Skeletal muscle tissue (tissue), 4 donors: ENCODE results near the gene DHPS. TPM values are rescaled to one million over a fixed set of nuclear protein-coding genes. Genes with fewer than 3 reads are reported as not detected.
"Not testable (repeated sequence)": the region's sequence is repeated elsewhere in the genome, so short reads cannot be mapped to it uniquely, and the experiment has no call there.

Experiments used
- H3K27ac ChIP-seq: one replicate; pipeline ENCODE4 v1.7.0; 2013; ENCODE audit warnings: mild to moderate bottlenecking, low read depth, low read length, inconsistent platforms
- H3K27me3 ChIP-seq, 3 donors: one replicate each; pipeline ENCODE4 v1.7.0; 2013; ENCODE audit warnings: low read length in 3 of 3; ENCODE audit not compliant: control insufficient read depth in 3 of 3, insufficient read depth in 3 of 3
- H3K36me3 ChIP-seq, 3 donors: one replicate each; pipeline ENCODE4 v1.7.0; 2013; ENCODE audit warnings: low read length in 3 of 3; ENCODE audit not compliant: control insufficient read depth in 3 of 3, insufficient read depth in 3 of 3
- H3K4me1 ChIP-seq, 3 donors: one replicate each; pipeline ENCODE4 v1.7.0; 2013; ENCODE audit warnings: low read length in 3 of 3, mild to moderate bottlenecking in 3 of 3; ENCODE audit not compliant: control insufficient read depth in 3 of 3, insufficient read depth in 3 of 3
- H3K4me3 ChIP-seq, 3 donors: one replicate each; pipeline ENCODE4 v1.7.0; 2013; ENCODE audit warnings: low read length in 3 of 3
- H3K9ac ChIP-seq, 3 donors: one replicate each; pipeline ENCODE4 v1.7.0; 2013; ENCODE audit warnings: low read length in 3 of 3, mild to moderate bottlenecking in 3 of 3, moderate library complexity in 2 of 3, low read depth in 1 of 3
- H3K9me3 ChIP-seq, 3 donors: one replicate each; pipeline ENCODE4 v1.7.0; 2013; ENCODE audit warnings: low read length in 3 of 3; ENCODE audit not compliant: control insufficient read depth in 3 of 3
- total RNA-seq: library from RNA; depleted of rRNA; stranded (reverse); fragments of >200 nt; gene quantifications from one replicate; pipeline ENCODE4 v1.2.3, GENCODE V29; 2014
- donor health status: Osteomylitis.

DHPS gene
- total RNA-seq, 1 donor from 2014 or later: 56.9 TPM

DNA sequence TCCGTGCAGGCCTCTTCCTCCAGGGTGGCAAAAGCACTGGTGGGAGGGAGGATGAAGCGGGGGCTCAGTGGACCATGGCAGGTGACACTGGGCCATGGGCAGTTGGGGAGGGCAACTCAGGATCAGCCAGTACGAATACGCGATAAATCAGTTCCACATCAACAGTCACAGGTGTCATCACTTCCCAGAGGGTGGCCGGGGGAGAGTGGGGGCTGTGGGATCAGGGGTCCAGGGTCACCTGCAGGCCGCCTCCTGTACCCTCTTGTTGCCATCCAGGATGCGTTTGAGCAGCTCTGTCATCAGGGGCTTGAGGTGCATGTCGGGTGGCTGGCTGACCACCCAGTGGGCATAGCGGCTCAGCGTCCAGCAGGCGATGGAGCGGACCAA is 24.6 kb upstream of the DHPS start:
- Histone ChIP-seq H3K27ac (no peak overlapping the region), H3K9me3 (no peaks in the 10 kb centered on the region), H3K4me1 (no peaks in the 10 kb centered on the region), H3K27me3 (no peaks in the 10 kb centered on the region), H3K36me3 (peaks cover 64 to 76% (median 75%) of the 10 kb centered on the region in 3 donors), H3K4me3 (no peak overlapping the region), H3K9ac (no peak overlapping the region)

DNA sequence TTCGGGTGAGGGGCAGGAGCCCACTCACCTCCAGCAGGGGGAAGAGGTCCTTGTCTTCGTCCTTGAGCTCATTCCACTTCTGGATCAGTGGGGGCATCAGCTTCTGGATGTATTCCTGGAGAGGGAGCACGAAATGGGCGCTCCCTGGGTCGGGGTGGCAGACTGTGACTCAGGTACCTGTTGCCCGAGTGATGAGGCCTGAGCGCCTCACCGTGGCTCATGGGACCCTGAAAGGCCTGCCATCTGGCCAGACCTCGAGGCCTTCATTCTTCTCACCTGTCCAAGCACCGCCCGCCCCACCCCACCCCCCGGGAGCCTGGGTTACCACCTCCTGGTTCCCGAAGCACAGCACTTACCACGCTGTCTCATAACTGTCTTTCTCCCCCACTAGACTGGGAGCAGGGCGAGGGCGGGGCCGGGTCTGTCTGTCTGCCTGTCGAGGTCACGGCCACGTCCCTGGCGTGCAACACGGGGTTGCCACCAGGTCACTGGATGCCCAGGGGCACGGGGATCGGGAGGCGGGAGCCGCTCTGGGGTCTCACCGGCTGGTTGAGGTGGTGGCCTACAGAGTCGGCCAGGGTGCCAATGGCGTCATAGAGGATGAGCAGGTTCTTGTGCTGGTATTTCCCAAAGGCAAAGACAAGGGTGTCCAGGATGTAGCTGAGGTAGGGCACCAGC is 24.1 kb upstream of the DHPS start:
- Histone ChIP-seq H3K27ac (no peak overlapping the region), H3K4me1 (no peaks in the 10 kb centered on the region), H3K9me3 (no peaks in the 10 kb centered on the region), H3K36me3 (peaks cover 65 to 78% (median 76%) of the 10 kb centered on the region in 3 donors), H3K4me3 (no peak overlapping the region), H3K9ac (no peak overlapping the region), H3K27me3 (no peaks in the 10 kb centered on the region)

- Histone ChIP-seq H3K4me1 (no peaks in the 10 kb centered on the region), H3K27ac (no peak overlapping the region), H3K9ac (no peak overlapping the region), H3K4me3 (no peak overlapping the region), H3K9me3 (no peaks in the 10 kb centered on the region), H3K27me3 (no peaks in the 10 kb centered on the region), H3K36me3 (peaks cover 65 to 77% (median 75%) of the 10 kb centered on the region in 3 donors)
Observed at GRCh38 chr19:12705169-12705568, 23.5 kb upstream of the DHPS start.

DNA sequence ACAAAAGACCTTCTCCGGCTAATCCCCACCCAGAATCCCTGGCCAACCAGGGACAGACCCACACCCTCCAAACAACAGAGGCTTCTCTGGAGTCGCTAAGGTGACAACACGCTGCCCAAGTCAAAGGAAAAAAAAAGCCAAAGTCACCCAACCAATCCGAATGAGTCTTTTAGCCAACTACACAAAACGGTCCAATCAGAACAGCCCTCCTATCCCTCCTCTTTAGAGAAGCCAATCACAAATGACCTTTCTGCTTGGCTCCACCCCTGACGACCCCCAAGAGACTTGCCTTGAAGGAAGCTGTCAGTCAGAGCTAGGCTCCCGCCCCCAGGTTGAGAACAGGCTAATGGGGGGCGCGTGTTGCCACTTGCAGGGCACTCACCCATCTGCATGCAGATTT is 21.4 kb upstream of the DHPS start:
- no peaks in the 10 kb centered on the region for H3K9me3 ChIP-seq
- H3K4me3 ChIP-seq: no peak overlapping the region
- no peak overlapping the region for H3K27ac ChIP-seq
- no peaks in the 10 kb centered on the region for H3K4me1 ChIP-seq
- H3K36me3 ChIP-seq: peaks cover 60 to 68% (median 66%) of the 10 kb centered on the region in 3 donors
- no peak overlapping the region for H3K9ac ChIP-seq
- H3K27me3 ChIP-seq: no peaks in the 10 kb centered on the region

- Histone ChIP-seq H3K36me3 (peaks cover 57 to 62% (median 60%) of the 10 kb centered on the region in 3 donors), H3K27me3 (no peaks in the 10 kb centered on the region), H3K4me3 (no peak overlapping the region), H3K27ac (no peak overlapping the region), H3K4me1 (peaks cover 4 to 5% (median 5%) of the 10 kb centered on the region in 3 donors), H3K9ac (no peak overlapping the region), H3K9me3 (no peaks in the 10 kb centered on the region)
Observed at GRCh38 chr19:12701596-12702282, 20.1 kb upstream of the DHPS start.

GRCh38 chr19:12698138-12698537 is 16.5 kb upstream of the DHPS start:
- peaks cover 27 to 31% (median 30%) of the 10 kb centered on the region in 3 donors for H3K36me3 ChIP-seq
- no peak overlapping the region for H3K27ac ChIP-seq
- H3K4me3 ChIP-seq: no peak overlapping the region
- H3K4me1 ChIP-seq: peaks cover 14 to 20% (median 17%) of the 10 kb centered on the region in 3 donors
- no peaks in the 10 kb centered on the region for H3K9me3 ChIP-seq
- no peak overlapping the region for H3K9ac ChIP-seq
- H3K27me3 ChIP-seq: no peaks in the 10 kb centered on the region

- H3K27me3 ChIP-seq, H3K27ac ChIP-seq, H3K9me3 ChIP-seq, H3K9ac ChIP-seq: not testable (repeated sequence)
- H3K36me3 ChIP-seq: peaks cover 20 to 24% (median 22%) of the 10 kb centered on the region in 3 donors
- H3K4me3 ChIP-seq: peak overlapping the region in 1 of 3 donors; percentile 92
- H3K4me1 ChIP-seq: peaks cover 14 to 20% (median 17%) of the 10 kb centered on the region in 3 donors
Observed at GRCh38 chr19:12697425-12697824, 15.7 kb upstream of the DHPS start.

- H3K9ac ChIP-seq: peak within 1 kb of the TSS; percentile 80 to 95 (median 86)
- H3K4me1 ChIP-seq: peaks cover 14 to 20% (median 17%) of the 10 kb centered on the region in 3 donors
- H3K27me3 ChIP-seq: no peaks in the 10 kb centered on the region
- H3K36me3 ChIP-seq: peaks cover 16 to 18% (median 17%) of the 10 kb centered on the region in 3 donors
- H3K4me3 ChIP-seq: peak within 1 kb of the TSS; percentile 82 to 98 (median 92)
- no peaks in the 10 kb centered on the region for H3K9me3 ChIP-seq
- peak within 1 kb of the TSS; percentile 75 for H3K27ac ChIP-seq
Observed at GRCh38 chr19:12696366-12697335, 15.0 kb upstream of the DHPS start, which contains the start of gene FBXW9. Gene FBXW9, minus strand, starts transcription at chr19:12696631. Its CDS starts 50 bp downstream, at chr19:12696581.

GRCh38 chr19:12695997-12696365 is 14.3 kb upstream of the DHPS start:
- Histone ChIP-seq H3K4me1 (peaks cover 14 to 20% (median 17%) of the 10 kb centered on the region in 3 donors), H3K27ac (no peak overlapping the region), H3K27me3 (no peaks in the 10 kb centered on the region), H3K9ac (peak overlapping the region; percentile 80 to 95 (median 86)), H3K9me3 (no peaks in the 10 kb centered on the region), H3K4me3 (peak overlapping the region; percentile 82 to 98 (median 92)), H3K36me3 (peaks cover 9 to 11% (median 11%) of the 10 kb centered on the region in 3 donors)
